Body of pancreas (tissue), 4 donors: ENCODE data around the gene DHRS7B.

ENCODE experiments used
- CTCF ChIP-seq, 7 experiments: fragments of 450-650 bp in 4 of 7; fragments of 200-600 bp in 3 of 7; sonication (generic) in 3 of 7; IDR thresholded peaks; one replicate each; pipeline ENCODE4 v1.5.1; 2016 to 2019; ENCODE audit warnings: antibody characterized with exemption in 7 of 7
- POLR2A ChIP-seq, 3 donors: fragments of 450-650 bp; IDR thresholded peaks; one replicate each; pipeline ENCODE4 v1.6.1; 2016; ENCODE audit warnings: antibody characterized with exemption in 3 of 3, mild to moderate bottlenecking in 2 of 3

- TF ChIP-seq CTCF (IDR thresholded peaks at IDR 0.05) (no peak), POLR2A (IDR thresholded peaks at IDR 0.05) (no peak)
These were observed 58.3 kb downstream of the DHRS7B start for GRCh38 chr17:21185061-21185460.
